ENCODE results near the gene CENATAC. TPM values are rescaled to one million over a fixed set of nuclear protein-coding genes. Genes with fewer than 3 reads are reported as not detected.

Gene CENATAC
- total RNA-seq, 1 donor, result 37.6 TPM

DNA sequence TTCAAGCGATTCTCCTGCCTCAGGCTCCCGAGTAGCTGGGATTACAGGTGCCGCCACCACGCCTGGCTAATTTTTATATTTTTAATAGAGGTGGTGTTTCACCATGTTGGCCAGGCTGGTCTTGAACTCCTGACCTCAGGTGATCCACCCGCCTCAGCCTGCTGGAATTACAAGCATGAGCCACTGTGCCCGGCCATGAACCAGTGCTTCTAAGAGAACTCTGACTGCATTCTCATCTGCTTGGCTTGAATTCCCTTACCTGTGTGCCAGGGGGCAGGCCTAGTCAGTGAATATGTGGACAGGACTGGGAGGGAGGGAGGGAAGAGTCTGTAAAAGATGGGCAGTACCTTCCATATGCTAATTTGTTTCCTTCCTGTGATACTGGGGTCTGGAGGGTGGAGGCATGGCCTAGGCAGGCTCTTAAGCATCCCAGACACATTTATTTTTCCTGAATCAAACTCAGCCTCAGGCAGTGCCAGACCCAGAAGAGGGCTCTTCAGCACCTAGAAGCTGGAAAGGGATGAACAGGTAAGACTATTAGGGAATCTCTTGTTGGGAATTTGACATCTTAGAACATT lies 13.6 kb downstream of the CENATAC start:
- Histone ChIP-seq H3K36me3 (ENCODE audit: insufficient read depth, low read length) (peaks cover 59% of the 10 kb centered on the region), H3K4me2 (ENCODE audit: insufficient read depth, low read length) (no peak overlapping the region), H3K27me3 (ENCODE audit: insufficient read depth, low read length) (no peaks in the 10 kb centered on the region), H3K9me3 (ENCODE audit: low read depth, low read length) (no peaks in the 10 kb centered on the region), H3K4me3 (ENCODE audit: insufficient read depth, low read length) (no peak overlapping the region), H3K4me1 (ENCODE audit: insufficient read depth, low read length) (peaks cover 5% of the 10 kb centered on the region), H3K79me2 (ENCODE audit: insufficient read depth, low read length) (peaks cover 12% of the 10 kb centered on the region), H3K27ac (ENCODE audit: low read depth, low read length) (no peak overlapping the region), H4K20me1 (ENCODE audit: insufficient read depth, low read length) (no peaks in the 10 kb centered on the region), H2AFZ (ENCODE audit: low read length) (no peak overlapping the region)
- TF ChIP-seq, protein P1, sequence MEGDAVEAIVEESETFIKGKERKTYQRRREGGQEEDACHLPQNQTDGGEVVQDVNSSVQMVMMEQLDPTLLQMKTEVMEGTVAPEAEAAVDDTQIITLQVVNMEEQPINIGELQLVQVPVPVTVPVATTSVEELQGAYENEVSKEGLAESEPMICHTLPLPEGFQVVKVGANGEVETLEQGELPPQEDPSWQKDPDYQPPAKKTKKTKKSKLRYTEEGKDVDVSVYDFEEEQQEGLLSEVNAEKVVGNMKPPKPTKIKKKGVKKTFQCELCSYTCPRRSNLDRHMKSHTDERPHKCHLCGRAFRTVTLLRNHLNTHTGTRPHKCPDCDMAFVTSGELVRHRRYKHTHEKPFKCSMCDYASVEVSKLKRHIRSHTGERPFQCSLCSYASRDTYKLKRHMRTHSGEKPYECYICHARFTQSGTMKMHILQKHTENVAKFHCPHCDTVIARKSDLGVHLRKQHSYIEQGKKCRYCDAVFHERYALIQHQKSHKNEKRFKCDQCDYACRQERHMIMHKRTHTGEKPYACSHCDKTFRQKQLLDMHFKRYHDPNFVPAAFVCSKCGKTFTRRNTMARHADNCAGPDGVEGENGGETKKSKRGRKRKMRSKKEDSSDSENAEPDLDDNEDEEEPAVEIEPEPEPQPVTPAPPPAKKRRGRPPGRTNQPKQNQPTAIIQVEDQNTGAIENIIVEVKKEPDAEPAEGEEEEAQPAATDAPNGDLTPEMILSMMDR (IDR thresholded peaks at IDR 0.05; ENCODE audit: extremely low read depth, low read depth, low read length), result no peak
- no peak for DNase-seq (ENCODE audit: insufficient read length, low spot score, missing footprints)

DNA sequence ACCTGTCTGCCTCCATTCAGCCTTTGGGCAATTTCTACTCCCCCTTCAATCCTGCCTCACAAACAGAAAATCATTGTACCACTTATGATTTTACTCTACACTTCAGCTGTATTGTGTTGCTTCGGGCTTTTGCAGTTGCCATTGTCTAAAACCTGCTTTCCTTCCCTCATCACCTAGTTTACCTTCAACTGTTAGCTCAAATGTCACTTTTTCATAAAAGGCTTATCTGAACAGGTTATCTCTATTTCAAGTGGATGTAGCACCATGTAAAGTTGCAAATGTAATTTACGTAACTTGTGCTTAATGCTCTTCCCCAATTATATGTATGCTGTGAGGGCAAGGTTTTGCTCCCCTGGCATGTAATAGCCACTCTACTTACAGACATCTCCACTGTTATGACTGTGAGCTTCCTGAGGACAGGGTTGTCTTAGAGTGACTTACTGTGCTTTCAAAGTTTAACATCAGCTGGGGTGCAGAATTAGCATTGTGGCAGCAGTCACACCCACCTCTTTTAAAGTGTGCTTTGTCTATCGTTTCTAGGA lies 14.8 kb downstream of the CENATAC start:
- no peak overlapping the region for H3K4me2 ChIP-seq (ENCODE audit: insufficient read depth, low read length)
- H3K9me3 ChIP-seq (ENCODE audit: low read depth, low read length), result no peaks in the 10 kb centered on the region
- no peak overlapping the region for H3K27ac ChIP-seq (ENCODE audit: low read depth, low read length)
- H3K4me3 ChIP-seq (ENCODE audit: insufficient read depth, low read length), result no peak overlapping the region
- peak; percentile 79 for DNase-seq (ENCODE audit: insufficient read length, low spot score, missing footprints)
- no peaks in the 10 kb centered on the region for H3K27me3 ChIP-seq (ENCODE audit: insufficient read depth, low read length)
- no peak overlapping the region for H2AFZ ChIP-seq (ENCODE audit: low read length)
- H3K36me3 ChIP-seq (ENCODE audit: insufficient read depth, low read length), result peaks cover 50% of the 10 kb centered on the region
- peaks cover 13% of the 10 kb centered on the region for H3K4me1 ChIP-seq (ENCODE audit: insufficient read depth, low read length)
- TF ChIP-seq, protein P1 (IDR thresholded peaks at IDR 0.05; ENCODE audit: extremely low read depth, low read depth, low read length), result no peak
- no peaks in the 10 kb centered on the region for H4K20me1 ChIP-seq (ENCODE audit: insufficient read depth, low read length)
- peaks cover 23% of the 10 kb centered on the region for H3K79me2 ChIP-seq (ENCODE audit: insufficient read depth, low read length)

DNA sequence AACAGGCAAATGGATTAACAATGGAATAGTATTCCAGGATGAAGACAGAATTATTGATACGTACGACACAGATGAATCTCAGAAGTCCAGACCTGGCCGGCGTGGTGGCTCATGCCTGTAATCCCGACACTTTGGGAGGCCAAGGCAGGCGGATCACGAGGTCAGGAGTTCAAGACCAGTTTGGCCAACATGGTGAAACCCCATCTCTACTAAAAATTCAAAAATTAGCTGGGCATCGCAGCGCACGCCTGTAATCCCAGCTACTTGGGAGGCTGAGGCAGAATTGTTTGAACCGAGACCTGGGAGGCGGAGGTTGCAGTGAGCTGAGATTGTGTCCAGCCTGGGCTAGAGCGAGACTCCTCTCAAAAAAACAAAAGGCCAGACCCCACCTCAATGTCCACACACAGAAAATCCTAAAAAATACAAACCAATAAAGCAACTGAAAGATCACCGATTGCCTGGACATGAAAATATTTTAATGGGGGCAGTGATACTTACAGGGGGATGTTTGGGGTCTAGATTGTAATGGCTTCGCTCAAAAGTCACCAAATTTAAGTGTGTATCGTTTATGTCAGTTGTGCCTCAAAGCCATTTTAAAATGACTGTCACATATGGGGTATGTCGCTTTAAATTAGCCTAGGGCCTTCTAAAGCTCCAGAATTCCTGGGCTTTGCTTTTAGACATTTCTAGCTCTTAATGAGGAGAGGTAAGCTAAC lies 16.4 kb downstream of the CENATAC start:
- TF ChIP-seq, protein P1 (IDR thresholded peaks at IDR 0.05; ENCODE audit: extremely low read depth, low read depth, low read length), result no peak
- Histone ChIP-seq H3K79me2 (ENCODE audit: insufficient read depth, low read length) (peaks cover 36% of the 10 kb centered on the region), H3K4me2 (ENCODE audit: insufficient read depth, low read length) (no peak overlapping the region), H3K4me1 (ENCODE audit: insufficient read depth, low read length) (peaks cover 13% of the 10 kb centered on the region), H3K4me3 (ENCODE audit: insufficient read depth, low read length) (no peak overlapping the region), H4K20me1 (ENCODE audit: insufficient read depth, low read length) (peaks cover 3% of the 10 kb centered on the region), H3K27me3 (ENCODE audit: insufficient read depth, low read length) (no peaks in the 10 kb centered on the region), H3K27ac (ENCODE audit: low read depth, low read length) (no peak overlapping the region), H2AFZ (ENCODE audit: low read length) (no peak overlapping the region), H3K9me3 (ENCODE audit: low read depth, low read length) (no peaks in the 10 kb centered on the region), H3K36me3 (ENCODE audit: insufficient read depth, low read length) (peaks cover 48% of the 10 kb centered on the region)
- DNase-seq (ENCODE audit: insufficient read length, low spot score, missing footprints), result peak; percentile 51

DNA sequence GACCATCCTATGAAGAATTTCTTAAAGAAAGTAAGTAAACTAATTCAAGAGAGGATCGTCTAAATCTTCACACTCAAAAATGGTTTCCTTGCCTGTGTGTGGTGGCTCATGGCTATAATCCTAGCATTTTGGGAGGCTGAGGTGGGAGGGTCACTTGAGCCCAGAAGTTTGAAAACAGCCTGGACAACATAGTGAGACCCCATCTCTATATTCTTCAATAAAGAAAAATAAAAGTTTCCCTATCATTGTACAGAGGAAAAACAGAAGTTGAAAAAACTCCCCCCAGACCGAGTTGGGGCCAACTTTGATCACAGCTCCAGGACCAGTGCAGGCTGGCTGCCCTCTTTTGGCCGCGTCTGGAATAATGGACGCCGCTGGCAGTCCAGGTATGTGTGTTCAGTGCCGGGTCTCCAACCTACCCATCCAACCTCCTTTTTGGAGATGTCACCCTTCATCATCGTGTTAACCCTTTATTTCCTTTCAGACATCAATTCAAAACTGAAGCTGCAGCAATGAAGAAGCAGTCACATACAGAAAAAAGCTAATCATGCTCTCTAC lies 17.2 kb downstream of the CENATAC start:
- peaks cover 18% of the 10 kb centered on the region for H3K4me1 ChIP-seq (ENCODE audit: insufficient read depth, low read length)
- H3K27ac ChIP-seq (ENCODE audit: low read depth, low read length), result no peak overlapping the region
- TF ChIP-seq, protein P1 (IDR thresholded peaks at IDR 0.05; ENCODE audit: extremely low read depth, low read depth, low read length), result peak; percentile 20
- DNase-seq (ENCODE audit: insufficient read length, low spot score, missing footprints), result peak; percentile 49
- no peaks in the 10 kb centered on the region for H3K27me3 ChIP-seq (ENCODE audit: insufficient read depth, low read length)
- no peak overlapping the region for H3K4me2 ChIP-seq (ENCODE audit: insufficient read depth, low read length)
- H3K9me3 ChIP-seq (ENCODE audit: low read depth, low read length), result no peaks in the 10 kb centered on the region
- peaks cover 46% of the 10 kb centered on the region for H3K36me3 ChIP-seq (ENCODE audit: insufficient read depth, low read length)
- H4K20me1 ChIP-seq (ENCODE audit: insufficient read depth, low read length), result peaks cover 9% of the 10 kb centered on the region
- H2AFZ ChIP-seq (ENCODE audit: low read length), result no peak overlapping the region
- H3K4me3 ChIP-seq (ENCODE audit: insufficient read depth, low read length), result no peak overlapping the region
- peaks cover 43% of the 10 kb centered on the region for H3K79me2 ChIP-seq (ENCODE audit: insufficient read depth, low read length)
